Measurements from ENCODE around the gene HOXB1. TPM values are rescaled to one million over a fixed set of nuclear protein-coding genes. Genes with fewer than 3 reads are reported as not detected.

Gene HOXB1
- total RNA-seq, 1 experiment from 2014 or later = not detected

DNA sequence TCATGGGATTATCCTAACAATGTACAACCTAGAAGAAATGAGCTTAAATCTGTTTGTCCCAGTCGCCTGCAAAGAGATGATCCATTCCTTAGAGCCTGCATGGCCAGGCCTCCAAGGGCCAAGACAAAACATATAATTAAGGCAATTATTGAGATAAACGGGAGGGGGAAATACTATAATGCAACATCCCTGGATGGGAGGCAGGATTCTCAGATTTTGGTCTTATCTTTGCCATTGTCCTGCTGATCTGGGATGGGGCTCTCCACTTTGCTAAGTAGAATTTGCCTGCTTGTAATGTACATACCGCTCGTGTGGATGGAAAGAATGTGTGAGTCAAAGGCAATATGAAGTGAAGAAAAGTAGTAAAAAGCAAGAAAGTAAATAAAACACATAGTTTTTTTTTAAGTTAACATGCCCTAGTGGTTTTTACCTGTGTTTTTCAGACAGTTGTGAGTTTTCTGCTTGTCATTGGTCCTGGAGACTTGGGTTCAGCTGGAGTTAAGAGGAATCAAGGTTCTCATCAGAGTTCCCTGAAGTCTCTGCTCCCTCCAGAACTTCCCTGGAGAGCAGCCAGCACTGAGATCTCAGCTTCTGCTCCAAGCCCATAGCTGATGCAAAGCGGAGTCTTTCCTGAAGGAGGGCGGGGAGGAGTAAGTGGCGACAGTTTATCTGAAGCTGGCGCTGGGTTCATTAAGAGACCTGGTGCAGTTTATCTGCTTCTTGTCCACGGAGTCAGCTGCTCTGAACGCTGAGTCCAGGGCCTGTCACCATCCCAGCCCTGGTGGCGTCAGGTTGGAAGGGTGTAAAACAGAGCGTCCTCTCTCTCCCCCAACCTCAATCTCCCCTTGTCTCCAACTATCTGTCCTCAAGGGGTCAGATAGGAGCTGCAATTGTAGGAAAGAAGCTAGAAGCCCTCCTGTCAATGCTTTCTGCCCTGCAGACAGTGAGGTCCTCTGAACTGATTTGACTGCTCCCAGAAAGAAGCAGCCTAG, 30.1 kb downstream of the HOXB1 start:
- Histone ChIP-seq H3K27me3 (ENCODE audit: insufficient read depth, low read depth) (no peaks in the 10 kb centered on the region), H3K36me3 (ENCODE audit: low read depth) (no peaks in the 10 kb centered on the region), H3K27ac (no peak overlapping the region), H3K4me3 (no peak overlapping the region), H3F3A (ENCODE audit: insufficient read depth, low read depth) (peaks cover 59% of the 10 kb centered on the region), H3K9me3 (ENCODE audit: insufficient read depth, low read depth) (no peaks in the 10 kb centered on the region), H3K4me2 (no peak overlapping the region), H3K9me2 (ENCODE audit: insufficient read depth) (no peaks in the 10 kb centered on the region), H3K4me1 (replicated peaks; ENCODE audit: insufficient read depth) (peaks cover 78% of the 10 kb centered on the region), H4K20me1 (ENCODE audit: insufficient read depth) (no peaks in the 10 kb centered on the region), H3K79me2 (ENCODE audit: low read depth) (no peaks in the 10 kb centered on the region), H2AFZ (no peak overlapping the region)
- intact Hi-C loops (cut with micrococcal nuclease; ENCODE audit: unreplicated experiment) = no loop called here
- ChIA-PET CTCF (interaction anchor here (0.6 kb wide), 1 partner anchor 29 kb away, joined by 13 read pairs; no protein-coding TSS in a partner anchor), POLR2A (ENCODE audit: unreplicated experiment) (no interaction called here)
- no peak for DNase-seq
- no peak for TF ChIP-seq EZH2 (IDR thresholded peaks at IDR 0.05; ENCODE audit: low read depth)
- TF ChIP-seq, protein P1, sequence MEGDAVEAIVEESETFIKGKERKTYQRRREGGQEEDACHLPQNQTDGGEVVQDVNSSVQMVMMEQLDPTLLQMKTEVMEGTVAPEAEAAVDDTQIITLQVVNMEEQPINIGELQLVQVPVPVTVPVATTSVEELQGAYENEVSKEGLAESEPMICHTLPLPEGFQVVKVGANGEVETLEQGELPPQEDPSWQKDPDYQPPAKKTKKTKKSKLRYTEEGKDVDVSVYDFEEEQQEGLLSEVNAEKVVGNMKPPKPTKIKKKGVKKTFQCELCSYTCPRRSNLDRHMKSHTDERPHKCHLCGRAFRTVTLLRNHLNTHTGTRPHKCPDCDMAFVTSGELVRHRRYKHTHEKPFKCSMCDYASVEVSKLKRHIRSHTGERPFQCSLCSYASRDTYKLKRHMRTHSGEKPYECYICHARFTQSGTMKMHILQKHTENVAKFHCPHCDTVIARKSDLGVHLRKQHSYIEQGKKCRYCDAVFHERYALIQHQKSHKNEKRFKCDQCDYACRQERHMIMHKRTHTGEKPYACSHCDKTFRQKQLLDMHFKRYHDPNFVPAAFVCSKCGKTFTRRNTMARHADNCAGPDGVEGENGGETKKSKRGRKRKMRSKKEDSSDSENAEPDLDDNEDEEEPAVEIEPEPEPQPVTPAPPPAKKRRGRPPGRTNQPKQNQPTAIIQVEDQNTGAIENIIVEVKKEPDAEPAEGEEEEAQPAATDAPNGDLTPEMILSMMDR (conservative IDR thresholded peaks at IDR 0.05) = no peak
- BruUV-seq (replicated peaks) = no TSS peak

DNA sequence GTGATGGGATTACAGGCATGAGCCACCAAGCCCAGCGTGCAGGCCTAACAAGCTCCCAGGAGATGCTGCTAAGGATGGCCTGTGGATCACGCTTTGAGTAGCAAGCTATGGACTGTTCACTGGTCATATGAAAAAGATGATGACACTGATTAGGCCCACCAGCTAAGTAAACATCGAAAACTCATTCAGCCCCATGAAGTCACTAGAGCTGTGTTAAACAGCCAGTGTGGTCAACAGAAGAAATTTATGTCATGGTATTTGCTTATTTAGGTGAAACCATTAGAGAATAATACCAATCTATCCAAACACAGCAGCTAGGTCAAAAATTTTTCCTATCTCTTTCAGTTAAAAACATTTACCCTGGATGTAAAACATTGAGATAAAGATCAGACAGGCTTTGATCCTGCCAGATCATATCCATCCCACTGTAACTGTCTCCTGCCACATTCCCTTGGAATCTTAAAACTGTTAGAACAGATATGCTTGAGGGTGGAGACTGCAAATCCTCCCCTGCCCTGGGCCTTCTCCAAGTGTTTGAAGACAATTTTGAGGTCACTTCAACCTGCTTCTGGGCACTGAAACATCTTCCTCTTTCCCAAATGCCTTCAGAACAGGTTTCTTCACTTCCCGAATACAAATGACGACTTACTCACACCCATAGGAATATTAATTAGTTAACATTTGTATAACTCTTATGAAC, 30.9 kb downstream of the HOXB1 start:
- 0 out of 2 replicates have a peak overlapping the region, but pooled peaks have one; percentile 79 for H3K27ac ChIP-seq
- CTCF ChIA-PET = no interaction called here
- H3K79me2 ChIP-seq (ENCODE audit: low read depth) = no peaks in the 10 kb centered on the region
- H3F3A ChIP-seq (ENCODE audit: insufficient read depth, low read depth) = peaks cover 52% of the 10 kb centered on the region
- POLR2A ChIA-PET (ENCODE audit: unreplicated experiment) = no interaction called here
- H3K9me2 ChIP-seq (ENCODE audit: insufficient read depth) = no peaks in the 10 kb centered on the region
- no peaks in the 10 kb centered on the region for H3K36me3 ChIP-seq (ENCODE audit: low read depth)
- TF ChIP-seq EZH2 (IDR thresholded peaks at IDR 0.05; ENCODE audit: low read depth) = no peak
- TF ChIP-seq, protein P1 (conservative IDR thresholded peaks at IDR 0.05) = no peak
- no peaks in the 10 kb centered on the region for H4K20me1 ChIP-seq (ENCODE audit: insufficient read depth)
- H3K4me3 ChIP-seq = no peak overlapping the region
- no peak for DNase-seq
- peaks cover 78% of the 10 kb centered on the region for H3K4me1 ChIP-seq (replicated peaks; ENCODE audit: insufficient read depth)
- no peaks in the 10 kb centered on the region for H3K9me3 ChIP-seq (ENCODE audit: insufficient read depth, low read depth)
- no TSS peak for BruUV-seq (replicated peaks)
- intact Hi-C loops (cut with micrococcal nuclease; ENCODE audit: unreplicated experiment) = no loop called here
- H3K27me3 ChIP-seq (ENCODE audit: insufficient read depth, low read depth) = no peaks in the 10 kb centered on the region
- H2AFZ ChIP-seq = no peak overlapping the region
- H3K4me2 ChIP-seq = 0 out of 2 replicates have a peak overlapping the region, but pooled peaks have one; percentile 74

DNA sequence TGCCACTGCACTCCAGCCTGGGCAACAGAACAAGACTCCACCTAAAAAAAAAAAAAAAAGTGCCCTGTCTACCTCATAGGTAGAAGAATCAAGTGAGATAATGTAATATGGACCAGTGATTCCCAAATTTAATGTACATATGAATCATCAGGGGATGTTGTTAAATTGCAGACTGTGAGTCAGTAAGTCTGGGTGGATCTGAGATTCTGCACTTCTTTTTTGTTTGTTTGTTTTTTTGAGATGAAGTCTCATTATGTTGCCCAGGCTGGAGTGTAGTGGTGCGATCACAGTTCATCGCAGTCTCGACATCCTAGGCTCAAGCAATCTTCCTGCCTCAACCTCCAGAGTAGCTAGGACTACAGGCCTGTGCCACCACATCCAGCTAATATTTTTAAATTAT, 31.6 kb downstream of the HOXB1 start:
- ChIA-PET POLR2A (ENCODE audit: unreplicated experiment) (no interaction called here), CTCF (interaction anchor here (0.9 kb wide), 1 partner anchor 163 kb away, joined by 3 read pairs; no protein-coding TSS in a partner anchor)
- peak in 1 of 2 experiments; percentile 87 for DNase-seq
- BruUV-seq (replicated peaks) = no TSS peak
- Histone ChIP-seq H3K9me2 (ENCODE audit: insufficient read depth) (no peaks in the 10 kb centered on the region), H3K79me2 (ENCODE audit: low read depth) (no peaks in the 10 kb centered on the region), H3K4me2 (peak overlapping the region; percentile 74), H3K9me3 (ENCODE audit: insufficient read depth, low read depth) (no peaks in the 10 kb centered on the region), H3F3A (ENCODE audit: insufficient read depth, low read depth) (peaks cover 53% of the 10 kb centered on the region), H3K27ac (peak overlapping the region; percentile 79; the same call in 1 of the 2 replicates), H2AFZ (no peak overlapping the region), H3K4me3 (no peak overlapping the region), H3K4me1 (replicated peaks; ENCODE audit: insufficient read depth) (peaks cover 78% of the 10 kb centered on the region), H4K20me1 (ENCODE audit: insufficient read depth) (no peaks in the 10 kb centered on the region), H3K36me3 (ENCODE audit: low read depth) (no peaks in the 10 kb centered on the region), H3K27me3 (ENCODE audit: insufficient read depth, low read depth) (no peaks in the 10 kb centered on the region)
- intact Hi-C loops (cut with micrococcal nuclease; ENCODE audit: unreplicated experiment) = no loop called here
- TF ChIP-seq, protein P1 (conservative IDR thresholded peaks at IDR 0.05) = no peak
- no peak for TF ChIP-seq EZH2 (IDR thresholded peaks at IDR 0.05; ENCODE audit: low read depth)

Data from PC-9 (cell line).